Measurements from ENCODE around the gene BTBD9. TPM values are rescaled to one million over a fixed set of nuclear protein-coding genes. Genes with fewer than 3 reads are reported as not detected.
"Not testable (repeated sequence)": the region's sequence is repeated elsewhere in the genome, so short reads cannot be mapped to it uniquely, and the experiment has no call there.

Gene BTBD9
- total RNA-seq, 1 donor from 2014 or later = 14.9 TPM

- ATAC-seq (ENCODE audit: poor library complexity); intact Hi-C loops (cut with DNase I); DNase-seq: not testable (repeated sequence)
Observed at GRCh38 chr6:38425788-38426488, 213.8 kb downstream of the BTBD9 start.

GRCh38 chr6:38423746-38424145, 216.0 kb downstream of the BTBD9 start:
- DNase-seq (no peak), ATAC-seq (ENCODE audit: poor library complexity) (no peak)
- intact Hi-C loops (cut with DNase I) = no loop called here

DNA sequence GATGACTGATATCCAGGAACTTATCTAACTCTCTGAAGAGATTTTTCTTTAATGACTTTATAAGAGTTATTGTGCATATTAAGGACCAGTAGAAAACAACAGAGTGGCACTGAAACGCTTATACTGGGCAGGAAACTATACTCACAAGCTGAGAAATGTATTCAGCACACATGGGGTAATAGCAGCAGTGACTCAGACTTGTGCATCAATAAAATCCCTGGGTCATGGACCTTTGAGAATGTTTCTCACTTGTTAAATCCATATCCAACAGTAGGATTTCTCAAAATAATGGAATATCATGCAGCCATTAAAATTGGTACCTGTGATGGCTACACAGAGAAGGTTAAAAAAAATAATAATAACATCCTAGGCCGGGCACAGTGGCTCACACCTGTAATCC, 219.5 kb downstream of the BTBD9 start:
- DNase-seq (no peak), ATAC-seq (ENCODE audit: poor library complexity) (no peak)
- intact Hi-C loops (cut with DNase I) = no loop called here

GRCh38 chr6:38417521-38417920, 222.2 kb downstream of the BTBD9 start:
- intact Hi-C loops (cut with DNase I) = no loop called here
- DNase-seq = no peak
- ATAC-seq (ENCODE audit: poor library complexity) = no peak

GRCh38 chr6:38415231-38416005, 224.3 kb downstream of the BTBD9 start:
- intact Hi-C loops (cut with DNase I) = no loop called here
- DNase-seq (no peak), ATAC-seq (ENCODE audit: poor library complexity) (no peak)

DNA sequence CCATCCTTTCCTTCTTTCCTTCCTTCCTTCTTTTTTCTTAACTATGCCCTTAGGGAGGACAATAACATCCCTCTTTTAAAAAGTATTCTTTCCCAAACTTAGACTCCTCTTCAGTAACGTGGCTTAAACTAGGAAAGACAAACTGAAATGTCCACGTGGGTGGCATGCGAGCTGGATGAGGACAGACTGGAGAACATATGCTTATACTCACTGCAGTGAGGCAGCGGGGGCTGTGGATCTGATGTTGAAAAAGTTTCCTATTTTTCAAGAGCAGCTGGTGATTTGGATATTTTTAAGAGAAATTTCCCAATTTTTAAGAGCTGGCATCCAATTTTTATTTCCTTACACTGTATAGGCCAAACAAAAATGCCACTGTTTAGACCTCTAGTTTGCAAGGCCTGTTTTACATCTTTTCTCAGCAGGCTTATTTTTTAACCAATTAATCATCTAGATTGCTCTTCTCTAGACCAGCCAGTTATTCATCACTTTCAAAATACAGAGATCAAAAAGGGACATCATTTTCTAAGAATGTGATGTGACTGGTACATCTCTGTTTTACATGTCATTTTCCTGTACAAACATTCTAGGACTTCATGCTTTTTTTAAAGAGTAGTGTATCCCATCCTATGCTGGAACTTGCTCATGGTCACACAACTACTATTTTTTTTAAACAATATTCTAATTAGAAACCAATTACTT, 226.5 kb downstream of the BTBD9 start:
- intact Hi-C loops (cut with DNase I) = no loop called here
- peak; percentile 61 for ATAC-seq (ENCODE audit: poor library complexity)
- DNase-seq = peak; percentile 40

DNA sequence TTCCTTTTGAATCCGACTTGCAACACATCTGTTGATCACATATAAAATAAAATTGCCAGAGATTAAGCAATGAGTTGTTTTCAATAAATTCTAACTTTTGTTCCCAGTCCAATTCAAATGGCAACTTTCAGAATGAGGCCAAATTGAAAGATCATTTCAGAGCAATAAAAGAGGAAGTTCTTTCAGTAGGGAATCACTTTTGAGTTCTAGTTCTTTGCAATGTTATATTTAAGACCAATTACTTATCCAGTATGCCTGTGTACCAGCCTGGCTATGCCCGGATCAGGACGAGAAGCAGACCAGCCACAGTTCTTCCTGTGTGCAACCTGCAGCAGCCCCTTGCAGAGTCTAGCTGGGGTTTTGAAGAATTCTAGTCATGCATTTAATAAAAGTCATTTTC, 232.5 kb downstream of the BTBD9 start:
- DNase-seq (no peak), ATAC-seq (ENCODE audit: poor library complexity) (no peak)
- intact Hi-C loops (cut with DNase I) = no loop called here

DNA sequence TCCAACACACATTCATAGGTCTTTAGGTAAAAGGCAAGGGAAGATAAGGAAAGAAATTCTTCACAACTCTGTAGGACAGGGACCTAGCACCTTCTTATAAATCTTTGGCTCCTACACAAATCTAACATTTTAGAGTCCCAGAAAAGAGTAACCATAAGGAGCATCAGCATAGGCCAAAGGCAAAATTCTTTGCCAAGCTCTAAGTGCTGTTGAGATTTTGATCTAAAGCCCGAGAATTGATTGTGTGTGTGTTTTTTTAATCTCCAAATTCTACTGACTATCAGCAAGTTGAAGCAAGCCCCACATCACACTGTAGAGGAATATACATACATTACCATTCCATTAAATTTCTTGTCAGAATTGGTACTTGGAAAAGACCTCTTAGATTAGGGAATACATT, 233.6 kb downstream of the BTBD9 start:
- ATAC-seq (ENCODE audit: poor library complexity) (no peak), DNase-seq (no peak)
- intact Hi-C loops (cut with DNase I) = no loop called here

GRCh38 chr6:38404900-38405556, 234.7 kb downstream of the BTBD9 start:
- DNase-seq (no peak), ATAC-seq (ENCODE audit: poor library complexity) (peak; percentile 58)
- intact Hi-C loops (cut with DNase I) = no loop called here

DNA sequence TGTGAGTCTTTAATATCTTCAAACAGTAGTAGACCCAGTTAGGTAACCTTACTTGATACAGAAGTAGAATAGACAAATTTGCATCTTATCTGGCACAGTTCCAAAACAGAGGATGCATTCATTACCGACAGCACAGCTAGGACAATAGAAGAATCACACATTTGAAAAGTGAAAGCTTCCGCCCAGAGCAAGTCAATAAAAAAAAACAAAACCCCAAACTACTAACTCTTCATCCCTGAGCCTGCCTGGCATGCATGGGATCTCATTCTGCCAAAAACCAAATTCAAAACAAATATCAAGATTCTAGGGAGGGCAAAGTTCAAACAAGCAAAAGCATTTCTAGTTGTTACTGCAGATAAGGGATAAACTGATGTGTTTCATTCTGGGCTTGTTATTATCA, 235.4 kb downstream of the BTBD9 start:
- ATAC-seq (ENCODE audit: poor library complexity) (no peak), DNase-seq (no peak)
- intact Hi-C loops (cut with DNase I) = no loop called here

DNA sequence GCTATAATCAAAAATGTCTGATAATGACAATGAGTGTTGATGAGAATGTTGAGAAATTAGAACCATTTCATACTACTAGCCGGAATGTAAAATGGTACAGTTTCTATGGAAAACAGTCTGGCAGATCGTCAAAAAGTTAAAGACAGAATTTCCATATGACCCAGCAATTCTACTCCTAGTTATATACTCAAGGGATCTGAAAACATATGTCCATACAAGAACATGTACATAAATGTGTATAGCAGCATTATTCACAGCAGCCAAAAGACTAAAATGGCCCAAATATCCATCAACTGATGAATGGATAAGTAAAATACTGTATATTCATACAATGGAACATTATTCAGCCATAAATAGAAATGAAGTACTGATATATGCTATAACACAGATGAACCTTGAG, 236.2 kb downstream of the BTBD9 start:
- intact Hi-C loops (cut with DNase I) = no loop called here
- DNase-seq = no peak
- ATAC-seq (ENCODE audit: poor library complexity) = no peak

DNA sequence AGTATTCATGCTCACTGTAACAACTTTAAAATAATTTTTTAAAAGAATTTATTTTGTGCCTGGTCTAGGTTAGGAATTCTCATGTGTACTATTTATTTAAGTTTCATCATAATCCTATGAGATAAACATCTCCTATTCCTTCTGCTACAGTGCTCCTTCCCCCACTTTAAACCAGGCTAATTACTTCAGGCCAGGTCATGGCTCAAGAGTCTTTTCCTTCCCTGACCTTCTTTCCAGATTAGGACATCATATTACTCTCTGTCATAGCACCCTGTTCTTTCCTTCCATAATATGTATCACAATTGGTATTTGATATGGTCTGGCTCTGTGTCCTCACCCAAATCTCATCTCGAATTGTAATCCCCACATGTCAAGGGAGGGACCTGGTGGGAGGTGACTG, 239.0 kb downstream of the BTBD9 start:
- no peak for ATAC-seq (ENCODE audit: poor library complexity)
- no peak for DNase-seq
- intact Hi-C loops (cut with DNase I) = no loop called here

DNA sequence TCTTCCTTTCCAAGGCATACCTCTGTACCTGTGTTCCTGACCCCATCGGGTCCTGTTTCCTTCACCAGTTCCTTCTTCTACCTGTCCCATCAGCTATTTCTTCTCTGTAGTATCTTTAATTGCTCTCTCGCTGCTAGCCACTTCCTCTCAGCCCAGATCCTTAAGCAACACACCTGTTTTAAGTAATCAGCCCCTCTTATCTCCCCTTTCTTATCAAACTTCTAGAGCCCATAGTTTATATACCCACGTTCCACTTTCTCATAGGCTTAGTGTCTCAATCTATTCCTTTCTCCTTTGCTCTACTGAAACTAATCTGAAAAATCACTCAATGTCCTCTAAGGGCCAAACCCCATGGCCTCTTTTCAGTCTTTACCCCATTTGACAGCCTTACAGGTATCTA, 239.6 kb downstream of the BTBD9 start:
- no peak for DNase-seq
- ATAC-seq (ENCODE audit: poor library complexity) = no peak
- intact Hi-C loops (cut with DNase I) = no loop called here

DNA sequence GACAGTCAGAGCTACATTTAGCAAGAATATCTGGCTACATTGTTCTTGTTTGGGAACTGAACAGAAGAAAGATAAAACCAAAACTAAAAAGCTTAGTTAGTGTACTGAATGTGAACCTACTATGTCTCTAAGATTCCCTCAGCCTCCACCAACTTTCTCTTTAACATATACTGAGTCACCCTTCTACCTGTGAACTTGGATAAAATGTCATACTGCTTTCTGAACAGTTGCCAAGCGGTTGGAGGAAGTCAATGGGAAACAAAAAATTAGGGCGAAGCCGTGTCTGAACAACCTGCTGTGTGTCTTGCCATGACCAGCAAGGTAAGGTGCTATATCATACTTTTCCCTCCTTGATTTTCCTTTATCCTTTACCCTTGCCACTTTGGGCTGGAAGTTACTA, 243.5 kb downstream of the BTBD9 start:
- DNase-seq (no peak), ATAC-seq (ENCODE audit: poor library complexity) (no peak)
- intact Hi-C loops (cut with DNase I) = no loop called here

DNA sequence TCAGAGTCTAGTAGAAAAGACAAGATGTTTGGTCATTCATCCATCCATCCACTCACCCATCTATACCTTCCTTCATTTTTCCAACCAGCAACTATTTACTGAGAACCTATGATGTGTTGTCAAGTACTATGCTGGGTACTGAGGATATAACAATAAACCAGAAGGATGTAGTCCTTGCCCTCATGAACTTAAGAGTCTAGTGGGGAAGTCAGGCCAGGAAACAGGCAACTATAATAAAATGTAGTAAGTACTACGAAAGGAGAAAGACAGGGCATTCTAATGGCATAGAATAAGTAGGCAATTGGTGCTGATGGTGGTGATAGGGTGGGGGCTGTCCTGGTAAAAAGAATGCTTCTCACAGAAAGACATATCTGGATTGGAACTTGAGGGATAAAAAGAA, 245.7 kb downstream of the BTBD9 start:
- intact Hi-C loops (cut with DNase I) = no loop called here
- DNase-seq = no peak
- no peak for ATAC-seq (ENCODE audit: poor library complexity)

DNA sequence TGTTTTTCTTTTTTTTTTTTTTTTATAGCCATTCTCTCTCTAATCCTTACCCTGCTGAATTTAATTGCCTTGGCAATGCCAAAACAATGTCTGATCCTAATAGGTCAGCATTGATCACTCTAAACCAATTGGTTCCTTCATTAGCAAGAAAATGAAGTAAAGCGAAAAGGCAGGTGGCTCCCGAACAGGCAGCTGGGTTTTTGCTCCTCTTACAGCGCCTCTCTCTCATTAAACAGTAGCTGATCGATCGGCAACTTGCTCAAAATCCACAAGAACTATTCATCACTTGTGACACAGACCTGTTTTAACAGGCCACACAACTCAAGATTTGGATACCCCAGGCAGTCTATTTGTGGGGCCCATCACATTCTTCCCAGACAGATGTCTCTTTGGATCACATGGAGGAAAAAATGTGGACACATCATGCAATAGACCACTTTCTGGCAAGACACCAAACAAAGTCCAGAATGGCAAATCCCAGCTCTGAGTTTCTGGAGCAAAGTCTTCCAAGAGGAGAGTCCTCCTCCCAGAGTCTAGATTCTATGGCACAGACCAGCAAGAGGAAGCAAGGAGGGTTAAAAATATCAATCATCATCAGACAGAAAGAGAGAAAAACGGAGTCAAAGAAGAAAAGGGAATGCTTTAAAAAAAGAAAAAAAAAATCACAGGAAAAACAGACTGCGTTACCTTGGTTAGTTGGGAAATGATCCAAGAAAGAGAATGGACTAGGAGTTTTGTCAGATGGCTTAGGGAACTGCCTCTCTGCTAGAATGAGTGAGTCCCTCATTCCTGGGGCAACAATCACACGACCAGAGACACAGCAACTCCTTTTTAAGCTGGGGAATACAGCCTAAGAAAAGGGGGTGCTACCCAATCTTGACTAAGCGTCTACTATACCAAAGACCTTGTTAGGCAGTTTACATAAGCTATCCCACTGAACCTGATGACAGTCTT, 247.8 kb downstream of the BTBD9 start:
- ATAC-seq (ENCODE audit: poor library complexity) (no peak), DNase-seq (no peak)
- intact Hi-C loops (cut with DNase I) = no loop called here

DNA sequence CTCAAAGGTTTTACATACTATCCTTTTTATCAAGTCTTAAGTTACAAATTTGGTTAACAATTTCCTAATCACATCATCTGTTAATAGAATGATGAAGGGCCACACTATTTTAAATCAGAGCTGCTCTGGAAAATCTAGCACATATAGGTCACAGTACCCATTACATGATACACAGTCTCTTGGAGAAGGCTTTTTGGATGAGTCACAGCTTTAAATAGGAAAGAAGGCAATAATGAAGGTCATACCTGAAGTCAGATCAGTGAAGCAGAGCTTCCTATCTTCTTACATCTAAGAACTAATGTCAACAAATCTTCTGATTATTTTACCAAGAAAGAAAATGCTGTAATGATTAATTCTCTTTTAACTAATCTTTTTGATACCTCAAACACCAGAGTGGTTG, 248.5 kb downstream of the BTBD9 start:
- intact Hi-C loops (cut with DNase I) = no loop called here
- ATAC-seq (ENCODE audit: poor library complexity) (no peak), DNase-seq (no peak)

DNA sequence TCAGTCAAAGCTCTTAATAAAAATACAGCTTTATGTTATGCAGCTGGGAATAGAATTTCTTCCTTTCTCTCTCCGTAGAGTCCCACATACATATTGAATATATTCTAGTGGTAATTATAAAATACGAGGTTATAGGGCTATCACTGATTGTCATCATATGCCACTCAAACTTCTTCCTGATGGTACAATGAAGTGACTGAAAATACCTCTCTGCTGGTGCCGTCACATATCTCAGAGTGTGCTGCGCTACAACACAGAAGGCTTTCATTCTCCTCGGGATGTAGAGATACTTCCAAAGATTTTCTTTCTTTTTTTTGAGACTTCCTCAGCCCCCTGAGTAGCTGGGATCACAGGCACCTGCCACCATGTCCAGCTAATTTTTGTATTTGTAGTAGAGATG, 249.9 kb downstream of the BTBD9 start:
- intact Hi-C loops (cut with DNase I) = no loop called here
- DNase-seq (no peak), ATAC-seq (ENCODE audit: poor library complexity) (no peak)

Data from Right ventricle myocardium superior (tissue), 1 donor.